GM18907 (cell line): ENCODE measurements around the gene SF1.
"Not testable (repeated sequence)": the region's sequence is repeated elsewhere in the genome, so short reads cannot be mapped to it uniquely, and the experiment has no call there.

Experiments
- ATAC-seq: cut with Tn5 transposase; IDR thresholded peaks from one replicate; pipeline ENCODE4 v1.9.1; 2021; ENCODE audit warnings: mild to moderate bottlenecking, moderate library complexity; ENCODE audit not compliant: unreplicated experiment

SF1 gene

GRCh38 chr11:64778473-64779298 lies at the start of gene SF1:
SF1 (minus strand) TSS chr11:64778542; CDS start chr11:64778392, 150 bp downstream.
- ATAC-seq = peak; percentile 84

- ATAC-seq = no peak
These were observed 49.1 kb upstream of the SF1 start for GRCh38 chr11:64827451-64827839.

- ATAC-seq = no peak
These were observed 48.5 kb upstream of the SF1 start for GRCh38 chr11:64826578-64827450.

GRCh38 chr11:64826062-64826461 lies 47.7 kb upstream of the SF1 start:
- no peak for ATAC-seq

- no peak for ATAC-seq
These were observed 45.3 kb upstream of the SF1 start for GRCh38 chr11:64823568-64824119.

GRCh38 chr11:64817476-64817875 lies 39.1 kb upstream of the SF1 start:
- no peak for ATAC-seq

GRCh38 chr11:64815433-64815832 lies 37.1 kb upstream of the SF1 start:
- ATAC-seq = not testable (repeated sequence)

- peak; percentile 67 for ATAC-seq
These were observed 36.4 kb upstream of the SF1 start for GRCh38 chr11:64814712-64815187.

- ATAC-seq = no peak
These were observed 35.5 kb upstream of the SF1 start for GRCh38 chr11:64813826-64814225.

- peak; percentile 27 for ATAC-seq
These were observed 32.5 kb upstream of the SF1 start for GRCh38 chr11:64810891-64811272.

GRCh38 chr11:64810271-64810890 lies 32.0 kb upstream of the SF1 start, which contains the start of gene MEN1:
MEN1 (minus strand) TSS chr11:64810551; CDS start chr11:64810109, 442 bp downstream.
- peak; percentile 56 for ATAC-seq

- ATAC-seq = no peak
These were observed 31.5 kb upstream of the SF1 start for GRCh38 chr11:64809781-64810241.

- no peak for ATAC-seq
These were observed 27.1 kb upstream of the SF1 start for GRCh38 chr11:64805481-64805880.

- ATAC-seq = no peak
These were observed 26.2 kb upstream of the SF1 start for GRCh38 chr11:64804346-64805210.

GRCh38 chr11:64803846-64804345 lies 25.6 kb upstream of the SF1 start:
- ATAC-seq = no peak

- peak; percentile 53 for ATAC-seq
These were observed 25.0 kb upstream of the SF1 start, which contains the start of gene MAP4K2 for GRCh38 chr11:64803158-64803845. MAP4K2 (minus strand) TSS chr11:64803214; CDS start chr11:64803149, 65 bp downstream.

- peak; percentile 18 for ATAC-seq
These were observed 24.2 kb upstream of the SF1 start for GRCh38 chr11:64802370-64803157.
